Measurements from ENCODE around the gene KCNQ1. TPM values are rescaled to one million over a fixed set of nuclear protein-coding genes. Genes with fewer than 3 reads are reported as not detected.
A peak's percentile ranks its signal among the peaks of the same experiment; 100 is the strongest.

The KCNQ1 gene
- total RNA-seq, 4 donors from 2014 or later, result 0.89 to 2.2 (median 1.3) TPM

- H3K4me1 ChIP-seq, result peaks cover 32% of the 10 kb centered on the region
Measured at GRCh38 chr11:2810411-2811205, 365.8 kb downstream of the KCNQ1 start.

GRCh38 chr11:2811206-2812091 is 366.6 kb downstream of the KCNQ1 start:
- no peaks in the 10 kb centered on the region for H3K36me3 ChIP-seq
- no peak overlapping the region for H3K27ac ChIP-seq
- peaks cover 5% of the 10 kb centered on the region for H3K9me3 ChIP-seq
- TF ChIP-seq POLR2AphosphoS5 (IDR thresholded peaks at IDR 0.05) (no peak), POLR2A (IDR thresholded peaks at IDR 0.05) (no peak), EP300 (IDR thresholded peaks at IDR 0.05) (no peak), CTCF (IDR thresholded peaks at IDR 0.05) (no peak)
- H3K27me3 ChIP-seq, result peaks cover 10% of the 10 kb centered on the region
- no peak for DNase-seq (ENCODE audit: low spot score in 2 of 2)
- WGBS, result 77% methylated on average over 26 of the region's 34 CpGs
- H3K4me1 ChIP-seq, result peaks cover 33% of the 10 kb centered on the region
- H3K4me3 ChIP-seq, result peak overlapping the region; percentile 14

More at GRCh38 chr11:2810411-2811205, 365.8 kb downstream of the KCNQ1 start:
- Histone ChIP-seq H3K4me3 (no peak overlapping the region), H3K27ac (no peak overlapping the region), H3K27me3 (peaks cover 10% of the 10 kb centered on the region), H3K9me3 (no peaks in the 10 kb centered on the region), H3K36me3 (no peaks in the 10 kb centered on the region)
- DNase-seq (ENCODE audit: low spot score in 2 of 2), result peak in 1 of 2 donors; percentile 53
- no peak for TF ChIP-seq POLR2AphosphoS5 (IDR thresholded peaks at IDR 0.05)
- no peak for TF ChIP-seq POLR2A (IDR thresholded peaks at IDR 0.05)
- no peak for TF ChIP-seq CTCF (IDR thresholded peaks at IDR 0.05)
- TF ChIP-seq EP300 (IDR thresholded peaks at IDR 0.05), result no peak
- WGBS, result 82% methylated on average over 12 of the region's 18 CpGs

- Histone ChIP-seq H3K4me1 (peaks cover 32% of the 10 kb centered on the region), H3K27me3 (peaks cover 5% of the 10 kb centered on the region), H3K9me3 (peaks cover 5% of the 10 kb centered on the region), H3K4me3 (peak overlapping the region; percentile 14), H3K27ac (no peak overlapping the region), H3K36me3 (no peaks in the 10 kb centered on the region)
- no peak for TF ChIP-seq POLR2AphosphoS5 (IDR thresholded peaks at IDR 0.05)
- TF ChIP-seq CTCF (IDR thresholded peaks at IDR 0.05), result no peak
- TF ChIP-seq EP300 (IDR thresholded peaks at IDR 0.05), result no peak
- no peak for TF ChIP-seq POLR2A (IDR thresholded peaks at IDR 0.05)
- WGBS, result 14% methylated on average over 14 of the region's 17 CpGs
- DNase-seq (ENCODE audit: low spot score in 2 of 2), result no peak
Measured at GRCh38 chr11:2812371-2812991, 367.7 kb downstream of the KCNQ1 start.

- Histone ChIP-seq H3K9me3 (peaks cover 5% of the 10 kb centered on the region), H3K36me3 (no peaks in the 10 kb centered on the region), H3K4me3 (no peak overlapping the region), H3K27ac (no peak overlapping the region), H3K27me3 (peaks cover 4% of the 10 kb centered on the region), H3K4me1 (peaks cover 26% of the 10 kb centered on the region)
- DNase-seq (ENCODE audit: low spot score in 2 of 2), result no peak
- no peak for TF ChIP-seq POLR2AphosphoS5 (IDR thresholded peaks at IDR 0.05)
- TF ChIP-seq POLR2A (IDR thresholded peaks at IDR 0.05), result no peak
- no peak for TF ChIP-seq CTCF (IDR thresholded peaks at IDR 0.05)
- no peak for TF ChIP-seq EP300 (IDR thresholded peaks at IDR 0.05)
- 76% methylated on average over 14 of the region's 14 CpGs for WGBS
Measured at GRCh38 chr11:2813141-2813908, 368.5 kb downstream of the KCNQ1 start.
